Uterus (tissue), 4 donors: ENCODE results near the gene NOA1. TPM values are rescaled to one million over a fixed set of nuclear protein-coding genes. Genes with fewer than 3 reads are reported as not detected.
"Not testable (repeated sequence)": the region's sequence is repeated elsewhere in the genome, so short reads cannot be mapped to it uniquely, and the experiment has no call there.

Experiments used
- DNase-seq, 2 donors: peaks; one replicate each; pipeline ENCODE4 v3.0.0-alpha.2; 2019 to 2020
- H3K27ac ChIP-seq, 2 donors: fragments of 200-600 bp; sonication (generic); 1 replicate in 1 of 2; 2 replicates in 1 of 2; pipeline ENCODE4 v1.5.1; 2016 to 2018
- H3K27me3 ChIP-seq, 2 donors: fragments of 200-600 bp; sonication (generic); one replicate each; pipeline ENCODE4 v1.5.1; 2018 to 2019; ENCODE audit warnings: control low read depth in 1 of 2
- H3K36me3 ChIP-seq, 2 donors: fragments of 200-600 bp; sonication (generic); one replicate each; pipeline ENCODE4 v1.5.1; 2019; ENCODE audit warnings: control low read depth in 1 of 2
- H3K4me1 ChIP-seq, 2 donors: fragments of 200-600 bp; sonication (generic); one replicate each; pipeline ENCODE4 v1.5.1; 2018 to 2019; ENCODE audit warnings: control low read depth in 1 of 2
- H3K4me3 ChIP-seq, 2 donors: fragments of 200-600 bp; sonication (generic); 1 replicate in 1 of 2; 2 replicates in 1 of 2; pipeline ENCODE4 v1.5.1; 2018 to 2019; ENCODE audit warnings: mild to moderate bottlenecking in 1 of 2
- H3K9me3 ChIP-seq, 2 donors: fragments of 200-600 bp; sonication (generic); one replicate each; pipeline ENCODE4 v1.5.1; 2019; ENCODE audit warnings: control low read depth in 1 of 2
- CTCF ChIP-seq, 4 experiments: fragments of 200-600 bp in 2 of 4; fragments of 450-650 bp in 2 of 4; sonication (generic) in 2 of 4; IDR thresholded peaks; one replicate each; pipeline ENCODE4 v1.5.1; 2016 to 2019; ENCODE audit warnings: antibody characterized with exemption in 4 of 4, mild to moderate bottlenecking in 2 of 4, moderate library complexity in 1 of 4
- POLR2A ChIP-seq, 2 donors: fragments of 450-650 bp; IDR thresholded peaks; one replicate each; pipeline ENCODE4 v1.6.1; 2016; ENCODE audit warnings: antibody characterized with exemption in 2 of 2, mild to moderate bottlenecking in 1 of 2, moderate library complexity in 1 of 2
- intact Hi-C: fragments of 100-400 bp; cut with DNase I; formaldehyde crosslinking; loops from one replicate; pipeline ENCODE4 v1.15.1; 2023; ENCODE audit warnings: low total_unique reads
- total RNA-seq, 4 donors: library from RNA; depleted of rRNA in 3 of 4; stranded (reverse); fragments of >200 nt in 3 of 4; gene quantifications; one replicate each; pipeline versions ENCODE4 v1.1.0 to v1.2.4, GENCODE V29; 2014 to 2023
- donor health status: DM: yes; HTN: yes; CAD: no.

Gene NOA1
- total RNA-seq, 4 donors from 2014 or later: 14.1 to 21.8 (median 18.4) TPM

- no peak overlapping the region for H3K4me3 ChIP-seq
- TF ChIP-seq CTCF (IDR thresholded peaks at IDR 0.05): no peak
- TF ChIP-seq POLR2A (IDR thresholded peaks at IDR 0.05): no peak
- intact Hi-C loops: no loop called here
- no peak for DNase-seq
- no peaks in the 10 kb centered on the region for H3K27me3 ChIP-seq
- H3K36me3 ChIP-seq: no peaks in the 10 kb centered on the region
- H3K4me1 ChIP-seq: no peaks in the 10 kb centered on the region
- H3K9me3 ChIP-seq: no peaks in the 10 kb centered on the region
- no peak overlapping the region for H3K27ac ChIP-seq
These were observed 37.0 kb downstream of the NOA1 start for GRCh38 chr4:56940403-56940802.

- H3K4me3 ChIP-seq, H3K9me3 ChIP-seq, H3K4me1 ChIP-seq, H3K36me3 ChIP-seq, DNase-seq, intact Hi-C loops, H3K27me3 ChIP-seq, H3K27ac ChIP-seq: not testable (repeated sequence)
These were observed 37.6 kb downstream of the NOA1 start for GRCh38 chr4:56939826-56940225.

GRCh38 chr4:56937262-56937661 is 40.1 kb downstream of the NOA1 start:
- no peak overlapping the region for H3K27ac ChIP-seq
- TF ChIP-seq CTCF (IDR thresholded peaks at IDR 0.05): no peak
- TF ChIP-seq POLR2A (IDR thresholded peaks at IDR 0.05): no peak
- H3K9me3 ChIP-seq: no peaks in the 10 kb centered on the region
- H3K4me3 ChIP-seq: no peak overlapping the region
- no peaks in the 10 kb centered on the region for H3K4me1 ChIP-seq
- no peak for DNase-seq
- no peaks in the 10 kb centered on the region for H3K27me3 ChIP-seq
- no peaks in the 10 kb centered on the region for H3K36me3 ChIP-seq
- intact Hi-C loops: no loop called here

- no peak for TF ChIP-seq CTCF (IDR thresholded peaks at IDR 0.05)
- no peak for TF ChIP-seq POLR2A (IDR thresholded peaks at IDR 0.05)
- no peaks in the 10 kb centered on the region for H3K27me3 ChIP-seq
- H3K27ac ChIP-seq: no peak overlapping the region
- intact Hi-C loops: no loop called here
- no peak for DNase-seq
- H3K9me3 ChIP-seq: no peaks in the 10 kb centered on the region
- no peaks in the 10 kb centered on the region for H3K4me1 ChIP-seq
- H3K4me3 ChIP-seq: no peak overlapping the region
- H3K36me3 ChIP-seq: no peaks in the 10 kb centered on the region
These were observed 45.5 kb downstream of the NOA1 start for GRCh38 chr4:56931924-56932323.

GRCh38 chr4:56930638-56931037 is 46.8 kb downstream of the NOA1 start:
- no peak overlapping the region for H3K4me3 ChIP-seq
- TF ChIP-seq POLR2A (IDR thresholded peaks at IDR 0.05) (no peak), CTCF (IDR thresholded peaks at IDR 0.05) (no peak)
- intact Hi-C loops: no loop called here
- no peaks in the 10 kb centered on the region for H3K4me1 ChIP-seq
- no peaks in the 10 kb centered on the region for H3K36me3 ChIP-seq
- no peaks in the 10 kb centered on the region for H3K9me3 ChIP-seq
- DNase-seq: no peak
- H3K27me3 ChIP-seq: no peaks in the 10 kb centered on the region
- no peak overlapping the region for H3K27ac ChIP-seq

- Histone ChIP-seq H3K4me1 (no peaks in the 10 kb centered on the region), H3K27me3 (no peaks in the 10 kb centered on the region), H3K4me3 (no peak overlapping the region), H3K9me3 (no peaks in the 10 kb centered on the region), H3K27ac (no peak overlapping the region), H3K36me3 (no peaks in the 10 kb centered on the region)
- TF ChIP-seq POLR2A (IDR thresholded peaks at IDR 0.05): no peak
- no peak for TF ChIP-seq CTCF (IDR thresholded peaks at IDR 0.05)
- DNase-seq: no peak
- intact Hi-C loops: no loop called here
These were observed 50.2 kb downstream of the NOA1 start for GRCh38 chr4:56927196-56927595.

- intact Hi-C loops, H3K4me1 ChIP-seq, H3K36me3 ChIP-seq, H3K27me3 ChIP-seq, H3K9me3 ChIP-seq, H3K27ac ChIP-seq, H3K4me3 ChIP-seq, DNase-seq: not testable (repeated sequence)
These were observed 62.4 kb downstream of the NOA1 start for GRCh38 chr4:56914977-56915376.
